Kasumi-1 (cell line): Measurements from ENCODE around the gene TMEM151B.

Experiments
- DNase-seq, 2 experiments: peaks; one replicate each; lab custom pipeline; 2025; lab: John Stamatoyannopoulos, UW

TMEM151B gene

DNA sequence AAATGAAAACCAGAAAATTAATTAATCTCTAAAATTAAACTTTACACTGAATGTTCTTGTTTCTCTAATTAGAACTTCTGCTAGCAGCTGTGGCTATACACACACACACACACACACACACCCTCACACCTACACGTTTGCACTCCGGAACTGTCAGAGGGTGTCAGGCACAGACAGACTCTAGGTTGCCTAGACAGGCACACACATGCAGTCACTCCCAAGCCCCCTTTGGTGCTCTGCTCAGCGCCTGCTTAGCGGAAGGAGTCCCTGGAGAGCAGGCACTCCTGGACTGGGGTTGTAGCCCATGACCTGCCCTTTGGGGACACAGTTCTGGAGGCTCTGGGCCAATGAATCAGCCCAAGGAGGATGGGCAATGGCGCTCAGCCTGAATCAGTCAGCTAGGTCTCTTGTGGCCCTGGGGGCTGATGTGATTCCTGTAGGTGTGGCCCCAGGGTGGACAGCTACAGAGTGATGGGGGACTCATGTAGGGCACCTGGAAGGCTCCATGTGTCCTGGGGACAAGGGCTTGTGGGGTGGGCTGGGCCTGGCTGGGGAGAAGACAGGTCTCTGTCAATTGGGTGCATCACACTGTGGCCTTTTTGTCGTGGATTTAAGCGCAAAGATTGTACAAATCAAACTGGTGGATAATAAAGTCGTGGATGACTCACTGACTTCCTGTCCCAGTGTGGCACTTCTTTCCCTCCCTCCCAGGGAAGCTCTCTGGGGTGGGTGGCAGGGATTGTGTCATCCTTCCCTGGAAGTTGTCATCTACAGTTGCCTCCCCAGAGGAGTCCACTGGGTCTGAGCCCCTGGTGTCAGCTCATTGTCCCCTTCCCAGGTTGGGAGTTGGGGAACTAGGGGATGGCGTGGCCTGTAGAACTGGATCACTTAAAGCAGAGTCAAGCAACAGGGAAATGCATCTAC is 8.8 kb downstream of the TMEM151B start:
- DNase-seq: no peak

DNA sequence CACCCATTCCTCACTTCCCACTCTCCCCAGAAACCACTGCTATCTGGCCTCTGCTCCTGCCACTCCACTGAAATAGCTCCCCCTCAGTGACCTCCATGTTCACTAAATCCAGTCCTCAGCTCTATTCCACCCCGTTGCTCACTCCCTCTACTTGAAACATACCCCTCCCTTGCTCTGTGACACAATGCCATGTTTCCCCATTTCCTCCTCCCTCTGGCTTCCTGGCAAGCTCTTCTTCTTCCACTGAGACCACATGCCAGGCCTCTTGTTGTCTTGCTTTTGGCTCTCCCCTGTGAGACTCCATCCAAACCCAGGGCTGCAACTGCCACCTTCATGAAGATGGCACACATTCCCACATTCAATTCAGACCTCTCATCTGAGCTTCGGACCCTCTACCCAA is 13.9 kb downstream of the TMEM151B start:
- peak in 1 of 2 experiments; percentile 11 for DNase-seq

DNA sequence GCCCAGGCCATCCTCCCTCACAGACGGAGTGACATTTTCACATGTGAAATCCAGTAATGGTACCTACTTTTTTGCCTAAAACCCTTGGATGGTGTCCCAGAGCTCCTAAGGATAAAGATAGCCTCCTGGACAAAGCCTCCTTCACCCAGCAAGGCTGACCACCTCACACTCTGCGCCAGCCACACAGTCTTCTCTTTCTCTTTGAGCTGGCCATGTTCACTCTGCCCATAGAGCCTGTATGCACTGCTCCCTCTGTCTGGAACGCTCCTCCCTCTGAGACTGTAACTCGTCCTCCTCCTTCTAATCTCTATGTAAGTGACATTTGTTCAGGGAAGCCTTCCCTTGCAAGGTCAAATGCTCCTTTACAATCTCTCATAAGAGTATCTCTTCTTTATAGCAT is 14.6 kb downstream of the TMEM151B start:
- no peak for DNase-seq

DNA sequence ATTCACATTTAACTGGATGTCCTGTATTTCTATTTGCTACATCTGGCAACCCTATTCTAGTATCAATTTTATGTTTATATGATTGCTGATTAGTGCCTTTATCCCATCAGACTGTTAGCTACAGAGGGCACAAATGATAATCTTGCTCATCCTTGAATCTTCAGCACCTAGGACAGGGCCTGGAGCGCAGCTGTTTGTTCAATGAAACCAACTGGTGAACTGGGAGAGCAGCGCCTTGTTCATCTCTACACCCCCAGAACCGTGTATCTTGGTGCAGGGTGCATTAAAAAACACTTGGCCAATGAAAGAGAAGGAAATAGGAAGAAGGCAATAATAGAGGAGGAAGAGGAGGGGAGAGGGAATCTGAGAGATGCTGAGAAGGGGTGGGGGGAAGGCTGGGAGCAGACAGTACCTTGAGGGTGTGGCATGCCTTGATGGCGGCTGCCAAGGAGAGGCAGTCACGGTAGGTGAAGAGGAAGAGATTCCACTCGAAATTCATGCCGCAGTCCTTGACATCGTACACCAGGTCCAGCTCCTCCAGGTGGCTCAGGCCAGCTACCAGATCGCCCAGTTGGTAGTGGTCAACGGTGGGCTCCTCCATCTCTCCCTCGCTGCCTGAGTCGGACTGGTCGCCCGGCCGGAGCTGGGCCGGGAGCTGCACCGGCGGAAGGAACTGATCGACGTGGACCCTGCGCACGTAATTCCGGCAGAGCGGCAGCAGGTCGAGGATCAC is 15.5 kb downstream of the TMEM151B start:
- DNase-seq: peak; percentile 54 to 56

DNA sequence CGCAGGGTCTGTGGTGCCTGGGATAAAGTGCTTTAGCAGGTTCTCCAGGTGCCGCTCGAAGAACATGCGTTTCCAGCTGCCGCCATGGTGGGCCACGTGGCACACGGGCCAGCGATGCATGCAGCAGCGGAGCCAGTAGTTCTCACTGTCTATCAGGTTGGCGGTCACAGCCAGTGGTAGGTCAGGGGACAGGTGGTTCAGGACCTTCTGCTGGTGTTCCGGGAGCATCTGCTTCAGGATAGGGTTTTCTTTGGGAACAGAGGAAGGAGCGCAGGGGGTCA is 16.0 kb downstream of the TMEM151B start:
- DNase-seq: no peak

DNA sequence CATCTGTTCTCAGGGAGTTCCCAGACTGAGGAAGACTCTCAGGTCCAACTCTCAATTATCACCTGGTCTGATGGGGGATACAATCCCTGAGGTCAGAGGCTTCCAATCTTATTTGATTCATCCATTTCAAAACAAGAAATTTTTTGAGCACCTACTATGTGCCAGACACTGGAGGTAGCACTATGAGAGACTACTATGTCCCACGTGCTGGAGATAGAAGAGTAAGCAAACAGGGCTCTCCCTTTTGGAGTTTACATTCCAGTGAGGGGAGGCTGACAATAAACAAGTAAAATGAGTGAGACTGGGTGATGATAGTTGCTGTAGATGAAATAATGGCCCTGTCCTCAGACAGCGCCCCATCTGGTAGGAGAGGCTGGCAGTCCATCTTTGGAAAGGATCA is 16.5 kb downstream of the TMEM151B start:
- no peak for DNase-seq

DNA sequence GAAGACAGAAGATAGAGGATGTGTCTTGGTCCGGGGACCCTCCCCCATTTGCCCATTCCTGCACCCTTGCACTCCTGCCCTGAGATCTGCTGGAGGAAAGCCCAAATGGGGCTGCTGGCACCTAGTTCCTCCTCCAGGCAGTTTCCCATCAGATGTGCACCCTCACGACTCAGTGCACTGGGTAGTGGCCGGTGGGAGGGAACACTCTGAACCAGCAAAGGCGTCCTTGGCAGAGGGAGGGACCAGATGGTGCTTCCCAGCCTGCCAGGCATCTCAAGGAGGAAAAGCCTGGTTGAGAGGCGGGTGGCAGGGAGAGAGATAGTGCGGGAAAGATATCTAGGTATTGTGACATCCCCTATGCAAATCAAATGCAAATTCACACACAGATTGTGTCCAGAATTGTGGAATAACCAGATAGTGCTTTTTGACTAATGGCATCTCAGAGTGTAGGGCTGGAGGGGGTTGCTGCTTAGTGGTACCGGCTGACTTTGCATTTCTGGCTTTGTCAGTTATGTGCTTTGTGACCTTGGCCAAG is 19.5 kb downstream of the TMEM151B start:
- DNase-seq: no peak

DNA sequence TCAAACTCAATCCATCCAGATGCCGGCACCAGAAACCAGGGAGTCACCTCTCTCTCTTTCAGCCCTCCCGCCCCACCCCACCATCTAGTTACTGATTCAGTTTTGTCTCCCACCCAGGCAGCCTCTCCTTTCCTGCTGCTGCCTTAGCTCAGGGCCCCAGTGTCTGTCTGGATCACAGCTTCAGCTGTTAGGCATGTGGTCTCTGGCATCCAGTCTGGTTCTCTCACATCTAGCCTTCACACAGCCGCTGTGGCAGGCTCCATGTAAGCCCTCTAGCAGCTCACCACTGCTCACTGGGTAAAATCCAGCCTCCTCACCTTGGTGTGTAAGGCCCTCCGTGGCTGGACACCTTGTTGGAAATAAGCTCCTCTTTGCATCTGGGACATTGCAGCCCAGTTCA is 21.6 kb downstream of the TMEM151B start:
- no peak for DNase-seq

DNA sequence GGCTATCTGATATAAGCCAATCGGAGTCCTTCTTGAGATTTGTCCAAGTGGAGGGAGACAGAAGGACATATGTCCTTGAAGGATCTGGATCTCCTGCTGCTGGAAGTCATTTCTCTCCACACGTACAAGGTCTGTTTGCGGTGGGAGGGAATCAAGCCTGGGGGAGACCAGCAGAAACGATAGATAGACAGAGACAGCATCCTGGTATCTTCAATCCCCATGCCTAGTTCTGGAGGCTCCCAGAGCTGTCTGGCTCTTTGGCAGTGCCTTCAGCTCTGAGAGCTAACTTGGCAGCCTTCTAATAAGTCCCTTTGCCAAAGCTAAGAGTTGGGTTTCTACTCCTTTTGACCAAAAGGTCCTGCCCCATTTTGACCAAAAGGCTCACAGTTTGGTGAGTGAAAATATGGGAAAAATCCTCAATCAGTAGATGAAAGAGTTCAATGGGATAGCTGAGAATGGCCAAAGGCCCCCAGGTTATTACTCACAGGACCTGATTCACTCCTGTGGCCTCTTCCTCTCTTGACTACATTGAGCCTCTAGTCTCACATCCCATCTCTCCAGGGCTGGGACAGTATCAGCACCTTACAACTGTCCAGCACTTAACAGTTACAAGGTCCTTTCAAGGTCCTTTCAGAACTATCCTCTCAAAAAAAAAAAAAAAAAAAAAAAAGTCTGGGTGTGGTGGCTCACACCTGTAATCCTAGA is 22.6 kb downstream of the TMEM151B start:
- DNase-seq: no peak

DNA sequence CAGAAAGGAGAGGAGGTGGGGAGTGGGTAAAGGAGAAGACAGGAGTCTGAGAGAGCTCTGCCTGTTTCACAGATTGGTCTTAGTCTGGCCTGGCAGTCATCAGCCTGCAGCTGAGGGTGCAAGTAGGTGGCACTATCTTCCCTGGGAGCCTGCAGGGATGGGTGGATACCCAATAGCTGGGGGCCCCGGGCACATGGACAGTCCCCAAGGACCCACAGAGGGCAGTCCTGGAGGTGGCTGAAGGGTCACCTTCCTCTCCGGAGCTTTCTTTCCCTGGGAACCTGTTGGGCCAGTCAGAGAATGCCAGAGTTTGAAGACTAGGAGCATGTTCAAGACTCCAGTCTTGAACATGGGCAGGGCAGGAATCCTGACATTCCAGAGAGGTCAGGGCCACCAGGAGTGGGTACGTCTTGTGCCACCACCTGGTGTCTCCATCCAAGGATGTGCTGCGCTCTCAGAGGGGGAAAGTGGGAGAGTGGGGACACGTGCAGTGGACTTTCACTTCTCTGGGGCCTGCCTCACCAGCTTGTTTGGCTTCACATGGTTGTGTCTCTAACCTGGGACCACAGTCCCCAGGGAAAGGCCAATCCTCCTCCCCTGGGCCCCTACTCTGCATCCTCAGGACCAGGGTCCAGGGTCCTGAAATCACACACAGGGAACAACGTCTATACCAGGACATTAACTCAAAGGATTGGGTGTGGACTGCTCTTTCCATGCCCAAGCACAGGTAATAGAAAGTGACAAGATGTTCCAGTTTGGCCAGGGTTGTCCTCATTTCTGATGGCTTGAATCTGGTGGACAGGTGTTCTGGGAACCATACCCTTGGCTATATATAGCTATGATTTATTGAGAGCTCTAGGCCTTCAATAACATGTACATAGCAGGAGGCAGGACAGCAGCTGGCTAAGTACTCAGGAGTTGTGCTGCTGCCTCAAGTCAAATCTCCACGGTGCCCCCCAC is 24.9 kb downstream of the TMEM151B start:
- no peak for DNase-seq

DNA sequence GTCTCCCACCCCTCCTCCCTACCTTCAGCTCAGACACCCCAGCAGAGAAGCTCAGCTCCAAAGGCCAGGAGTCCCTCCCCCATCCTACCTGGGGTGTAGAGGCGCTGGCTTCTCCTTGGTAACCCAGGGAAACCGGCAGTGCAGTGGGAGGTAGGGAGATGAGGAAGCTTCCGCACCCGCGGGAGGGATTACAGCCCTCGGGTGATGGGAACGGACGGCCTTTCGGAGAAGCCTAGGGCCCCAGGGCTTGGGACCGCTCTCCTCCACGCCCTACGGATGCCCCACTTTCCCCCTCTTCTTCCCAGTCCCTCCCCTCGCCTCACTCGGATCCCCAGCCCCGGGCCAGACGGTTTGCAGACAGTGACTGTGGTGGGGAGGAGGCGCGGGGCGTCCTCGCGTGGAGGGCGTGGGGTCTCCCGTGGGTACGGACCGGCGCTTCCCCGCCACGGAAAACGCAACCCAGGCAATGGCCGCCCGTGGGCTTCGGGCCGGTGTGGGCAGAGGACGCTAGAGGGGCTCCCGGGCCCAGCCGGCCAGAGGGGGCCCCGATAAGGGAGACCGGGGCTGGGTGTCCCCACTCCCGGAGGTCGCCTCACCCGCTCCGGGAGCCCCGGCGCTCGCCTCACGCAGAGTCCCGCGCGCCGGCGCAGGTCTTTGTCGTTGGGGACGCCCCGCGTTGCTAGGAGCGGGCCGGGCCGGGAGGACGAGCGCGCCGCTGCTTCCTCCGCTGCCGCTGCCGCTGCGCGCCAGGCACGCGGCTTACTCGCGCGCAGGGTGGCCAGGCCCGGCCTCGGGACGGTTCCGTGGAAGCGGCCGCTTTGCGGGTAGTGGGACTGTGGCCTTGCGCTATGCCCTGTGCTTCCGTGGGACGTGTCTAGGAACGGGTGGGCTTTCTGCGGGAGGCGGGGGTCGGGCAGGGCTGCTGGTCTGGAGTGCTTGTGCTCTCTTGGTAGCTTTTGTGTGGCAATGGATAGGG is 27.1 kb downstream of the TMEM151B start:
- peak; percentile 6 to 18 for DNase-seq

DNA sequence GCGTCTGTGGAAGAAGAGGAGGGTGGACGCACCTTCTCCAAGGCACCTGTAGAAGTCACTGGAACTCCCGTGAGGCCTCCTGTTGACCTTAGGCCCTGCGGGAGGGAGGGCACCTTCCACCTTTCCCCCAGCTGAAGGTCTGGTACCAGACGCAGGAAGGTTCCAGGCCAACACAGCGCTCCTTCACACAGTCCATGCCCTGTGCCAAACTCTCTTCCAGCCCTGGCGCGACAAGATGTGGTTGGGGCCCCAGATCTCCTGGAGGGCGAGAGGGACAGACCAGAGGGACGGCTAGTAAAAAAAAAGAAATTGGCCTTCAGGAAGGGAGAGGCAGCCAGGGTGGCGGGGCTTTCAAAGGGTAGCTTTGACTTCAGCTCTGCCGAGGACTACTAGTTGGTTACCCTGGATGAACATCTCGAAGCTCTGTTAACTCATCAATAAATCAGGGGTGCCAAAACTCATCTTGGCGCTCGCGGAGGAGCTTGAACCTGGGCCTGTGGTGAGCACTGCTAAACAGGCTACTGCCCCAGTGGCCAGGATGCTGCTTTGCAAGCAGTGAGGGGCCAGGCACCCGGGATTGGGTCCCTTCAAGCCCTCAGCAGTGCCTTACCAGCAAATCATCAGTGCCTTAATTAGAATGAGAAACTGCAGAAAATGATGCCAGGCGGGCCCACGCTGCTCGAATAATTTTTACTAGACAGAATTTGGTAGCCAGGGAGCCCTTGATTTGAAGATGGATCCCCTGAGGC is 28.0 kb downstream of the TMEM151B start:
- DNase-seq: no peak

DNA sequence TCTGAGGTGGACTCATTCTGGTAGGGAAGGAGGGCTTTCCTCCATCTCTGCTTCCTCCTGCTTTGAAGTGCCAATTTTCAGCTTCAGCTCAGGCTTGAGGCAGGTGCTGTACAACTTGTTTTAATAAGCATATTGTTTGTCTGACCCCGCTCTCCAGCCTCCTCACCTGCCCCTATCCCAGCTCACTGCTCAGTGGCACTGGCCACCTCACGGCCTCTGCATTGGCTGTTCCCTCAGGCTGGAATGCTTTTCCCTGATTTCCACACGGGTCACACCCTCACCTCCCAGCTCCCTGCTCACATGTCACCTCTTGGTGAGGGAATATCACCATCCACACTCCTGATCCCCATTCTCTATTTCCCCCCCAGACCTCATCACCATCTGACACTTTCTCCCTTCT is 28.6 kb downstream of the TMEM151B start:
- DNase-seq: no peak

DNA sequence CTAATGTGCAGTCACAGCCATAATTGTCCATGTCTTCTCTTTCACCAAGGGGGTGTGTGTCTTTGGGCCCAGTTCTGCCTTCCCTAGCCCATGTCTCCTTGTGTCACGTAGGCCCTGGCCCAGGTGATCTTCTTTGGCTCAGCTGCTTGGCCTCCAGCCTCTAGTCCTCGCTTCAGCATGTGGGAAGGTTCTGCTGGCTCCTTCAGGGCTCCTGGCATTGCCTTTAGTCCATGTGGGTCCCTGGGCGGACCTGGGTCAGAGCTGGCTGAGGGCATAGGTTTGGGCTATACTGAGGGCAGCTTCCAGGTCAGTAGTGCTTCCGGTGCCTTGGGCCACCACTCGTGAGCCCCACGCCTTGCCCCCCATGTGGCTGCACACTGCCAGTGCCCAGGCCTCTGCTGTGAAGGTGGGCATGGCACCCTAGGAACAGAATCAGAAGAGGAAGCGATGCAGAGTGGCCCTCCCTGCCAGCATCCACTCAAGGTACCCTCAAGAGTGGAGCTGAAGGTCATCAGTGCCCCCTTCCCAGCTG is 30.1 kb downstream of the TMEM151B start:
- DNase-seq: no peak

DNA sequence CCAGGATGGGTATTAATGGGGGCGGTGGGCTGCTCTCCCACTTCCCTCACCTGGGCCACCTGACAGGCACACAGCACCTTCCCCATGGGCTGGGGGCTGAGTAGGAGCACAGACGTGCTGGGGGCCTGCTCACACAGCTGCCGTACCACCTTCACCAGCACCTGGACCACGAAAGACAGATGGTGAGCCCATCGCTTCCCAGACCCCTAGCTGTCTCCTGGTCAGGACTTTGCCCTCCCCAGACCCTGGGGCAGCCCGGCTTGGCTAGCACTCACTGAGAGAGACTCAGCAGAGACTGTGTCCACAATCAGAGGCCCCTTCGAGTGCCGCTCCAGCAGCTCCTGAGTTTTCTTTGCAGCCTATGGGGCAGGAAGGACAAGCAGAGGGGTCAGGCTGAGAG is 30.9 kb downstream of the TMEM151B start:
- no peak for DNase-seq

DNA sequence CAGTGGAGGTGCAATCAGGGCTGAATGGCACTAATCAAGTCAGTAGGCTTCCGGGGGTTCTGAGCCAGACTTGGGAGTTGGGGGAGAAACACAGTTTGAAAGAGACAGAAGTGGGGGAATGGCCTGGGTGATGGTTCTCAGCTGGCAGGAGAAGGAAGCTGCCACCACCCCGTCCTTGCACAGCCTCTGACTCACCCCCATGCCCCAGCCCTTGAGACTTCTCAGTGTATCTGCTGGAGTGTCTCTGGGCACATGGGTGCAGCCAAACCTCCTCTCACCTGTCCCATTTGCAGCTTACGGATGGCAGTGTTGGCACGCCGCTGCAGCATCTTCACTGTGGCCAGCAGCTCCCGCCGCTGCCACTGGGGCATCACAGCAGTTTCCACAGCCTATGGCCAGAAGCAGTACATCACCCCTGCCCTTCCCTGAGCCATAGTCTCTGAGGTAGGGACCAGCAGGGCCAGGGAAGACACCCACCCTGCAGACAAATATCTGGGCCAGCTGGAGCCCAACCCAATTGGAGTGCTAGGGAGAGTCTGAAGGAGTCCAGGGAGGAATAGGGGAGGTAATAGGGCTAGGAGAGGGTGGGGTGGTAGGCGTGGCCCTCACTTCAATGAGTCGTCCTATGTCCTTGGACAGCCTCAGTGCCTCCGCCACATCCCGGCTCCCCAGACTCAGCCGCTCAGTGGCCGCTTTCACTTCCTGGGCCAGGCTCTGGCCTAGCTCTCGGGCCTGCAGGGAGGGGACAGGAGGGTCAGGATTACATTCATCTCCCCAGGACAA is 31.7 kb downstream of the TMEM151B start:
- no peak for DNase-seq

DNA sequence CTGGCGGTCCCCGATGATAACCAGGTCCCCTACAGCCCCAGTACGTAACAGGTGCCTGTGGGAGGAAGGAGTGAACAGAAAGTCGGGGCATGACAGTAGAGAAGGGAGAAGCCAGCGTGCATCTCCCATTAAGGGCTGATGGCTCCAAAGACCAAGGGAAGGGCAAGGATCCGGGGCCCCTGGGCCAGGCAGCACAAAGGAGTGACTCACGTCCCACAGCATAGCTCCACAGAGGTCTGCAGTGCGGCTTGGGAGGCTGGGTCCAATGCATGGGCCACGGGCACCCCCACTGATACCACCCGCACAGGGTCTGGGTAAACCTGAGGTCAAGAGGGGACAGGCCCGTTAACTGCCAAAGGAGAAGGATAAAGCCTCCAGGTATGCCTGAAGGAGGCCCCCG is 32.6 kb downstream of the TMEM151B start:
- no peak for DNase-seq

DNA sequence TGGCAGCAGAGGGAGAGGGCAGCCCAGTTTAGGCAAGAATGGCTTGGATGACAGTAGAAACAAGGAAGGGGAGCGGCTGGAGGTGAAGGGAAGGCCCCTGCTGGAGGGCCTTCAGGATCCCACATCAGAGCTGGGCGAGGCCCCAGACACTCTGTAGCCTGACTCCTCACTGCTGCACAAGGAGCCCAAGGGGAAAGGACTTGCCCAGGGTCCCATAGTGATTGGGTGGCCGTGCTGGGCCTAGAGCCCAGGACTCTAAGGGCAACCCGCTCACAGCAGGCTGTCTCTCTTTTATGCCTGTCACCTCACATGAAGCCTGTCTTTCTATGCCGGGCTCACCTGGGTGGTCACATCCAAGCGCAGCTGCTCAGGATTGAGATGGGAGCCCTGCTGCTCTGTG is 33.6 kb downstream of the TMEM151B start:
- DNase-seq: no peak
